Neural cell (in vitro differentiated cells): Measurements from ENCODE around the gene EYA2. TPM values are rescaled to one million over a fixed set of nuclear protein-coding genes. Genes with fewer than 3 reads are reported as not detected.

Source experiments
- H2AFZ ChIP-seq: fragments of 200-600, 300-800 bp; sonication (generic), shearing (Covaris generic); 2 replicates; pipeline ENCODE4 v1.6.0; 2014; ENCODE audit warnings: low read depth, mild to moderate bottlenecking, antibody characterized with exemption, low read length, moderate library complexity
- H3F3A ChIP-seq: fragments of 200-600 bp; shearing (Covaris generic); 2 replicates; pipeline ENCODE4 v1.6.1; 2016; ENCODE audit warnings: mild to moderate bottlenecking, moderate library complexity, mixed read lengths, antibody characterized with exemption, low read length; ENCODE audit not compliant: insufficient read depth, poor library complexity, severe bottlenecking
- H3K27ac ChIP-seq: fragments of 200-600, 300-800 bp; sonication (generic), shearing (Covaris generic); 2 replicates; pipeline ENCODE4 v1.5.1; 2014; ENCODE audit warnings: mild to moderate bottlenecking, low read length, moderate library complexity
- H3K27me3 ChIP-seq: fragments of 300-800, 200-600 bp; sonication (generic), shearing (Covaris generic); 2 replicates; pipeline ENCODE4 v1.6.0; 2014; ENCODE audit warnings: mild to moderate bottlenecking, low read depth, low read length, moderate library complexity; ENCODE audit not compliant: insufficient read depth
- H3K36me3 ChIP-seq: fragments of 300-800, 200-600 bp; sonication (generic), shearing (Covaris generic); 2 replicates; pipeline ENCODE4 v1.5.1; 2014; ENCODE audit warnings: mild to moderate bottlenecking, antibody characterized with exemption, low read length, moderate library complexity; ENCODE audit not compliant: insufficient read depth
- H3K4me2 ChIP-seq: fragments of 300-800, 200-600 bp; sonication (generic), shearing (Covaris generic); 2 replicates; pipeline ENCODE4 v1.6.0; 2014; ENCODE audit warnings: mild to moderate bottlenecking, low read length
- H3K4me3 ChIP-seq: fragments of 300-800, 200-600 bp; sonication (generic), shearing (Covaris generic); 2 replicates; pipeline ENCODE4 v1.5.1; 2014; ENCODE audit warnings: mild to moderate bottlenecking, low read length, moderate library complexity
- H3K79me2 ChIP-seq: fragments of 200-600 bp; shearing (Covaris generic); replicated peaks from 2 replicates; pipeline ENCODE4 v1.6.0; 2014; ENCODE audit warnings: mild to moderate bottlenecking, low read length, moderate library complexity; ENCODE audit not compliant: insufficient read depth
- H3K9ac ChIP-seq: fragments of 300-800, 200-600 bp; sonication (generic), shearing (Covaris generic); 2 replicates; pipeline ENCODE4 v1.6.1; 2016; ENCODE audit warnings: mild to moderate bottlenecking, low read length, mixed read lengths
- H3K9me2 ChIP-seq: fragments of 200-600 bp; shearing (Covaris generic); 2 replicates; pipeline ENCODE4 v1.6.1; 2016; ENCODE audit warnings: mild to moderate bottlenecking, low read length, mixed read lengths; ENCODE audit not compliant: insufficient read depth
- H3K9me3 ChIP-seq: fragments of 200-600, 300-800 bp; sonication (generic), shearing (Covaris generic); 2 replicates; pipeline ENCODE4 v1.6.1; 2016; ENCODE audit warnings: mild to moderate bottlenecking, mixed run types, low read length, moderate library complexity, mixed read lengths
- H4K20me1 ChIP-seq: fragments of 200-600 bp; shearing (Covaris generic); 2 replicates; pipeline ENCODE4 v1.6.1; 2016; ENCODE audit warnings: mild to moderate bottlenecking, mixed run types; ENCODE audit not compliant: insufficient read depth
- CTCF ChIP-seq: fragments of 450-650 bp; IDR thresholded peaks from 2 replicates; pipeline ENCODE4 v1.5.1; 2014; ENCODE audit warnings: antibody characterized with exemption, mild to moderate bottlenecking, moderate library complexity; ENCODE audit not compliant: poor library complexity, severe bottlenecking
- EP300 ChIP-seq: fragments of 450-650 bp; conservative IDR thresholded peaks from 2 replicates; pipeline ENCODE4 v1.6.1; 2014; ENCODE audit warnings: antibody characterized with exemption, mild to moderate bottlenecking, moderate library complexity; ENCODE audit not compliant: poor library complexity, severe bottlenecking
- EZH2 ChIP-seq: fragments of 200-600, 300-800 bp; shearing (Covaris generic), sonication (generic); IDR thresholded peaks from 2 replicates; pipeline ENCODE4 v1.6.1; 2014; ENCODE audit warnings: antibody characterized with exemption, low read length, borderline replicate concordance, mild to moderate bottlenecking; ENCODE audit not compliant: insufficient read depth, poor library complexity, severe bottlenecking
- MXI1 ChIP-seq: fragments of 450-650 bp; conservative IDR thresholded peaks from 2 replicates; pipeline ENCODE4 v1.6.1; 2014; ENCODE audit warnings: antibody characterized with exemption, mild to moderate bottlenecking; ENCODE audit not compliant: poor library complexity, severe bottlenecking
- POLR2AphosphoS5 ChIP-seq: IDR thresholded peaks from 2 replicates; pipeline ENCODE4 v1.6.1; 2012
- RAD21 ChIP-seq: fragments of 450-650 bp; conservative IDR thresholded peaks from 2 replicates; pipeline ENCODE4 v1.6.1; 2014; ENCODE audit warnings: antibody characterized with exemption, mild to moderate bottlenecking, moderate library complexity
- REST ChIP-seq: IDR thresholded peaks from 2 replicates; pipeline ENCODE4 v1.6.1; 2012; ENCODE audit warnings: borderline replicate concordance
- SMC3 ChIP-seq: fragments of 450-650 bp; conservative IDR thresholded peaks from 2 replicates; pipeline ENCODE4 v1.6.1; 2014; ENCODE audit warnings: antibody characterized with exemption, mild to moderate bottlenecking, moderate library complexity; ENCODE audit not compliant: poor library complexity
- TAF1 ChIP-seq: IDR thresholded peaks from 2 replicates; pipeline ENCODE4 v1.6.1; 2012; ENCODE audit warnings: low read depth
- polyA plus RNA-seq: library from polyadenylated mRNA; depleted of rRNA; stranded (reverse); fragments of >200 nt; gene quantifications from 2 replicates; pipeline ENCODE4 v1.2.3, GENCODE V29; 2014

Gene EYA2
- polyA plus RNA-seq, 1 donor from 2014 or later = 0.88 TPM

- Histone ChIP-seq H3K79me2 (no peaks in the 10 kb centered on the region), H4K20me1 (no peaks in the 10 kb centered on the region), H3K27me3 (no peaks in the 10 kb centered on the region), H3K9ac (no peak overlapping the region), H3K4me2 (no peak overlapping the region), H3K4me3 (no peak overlapping the region), H3F3A (no peaks in the 10 kb centered on the region), H3K36me3 (no peaks in the 10 kb centered on the region), H3K9me3 (peaks cover 4% of the 10 kb centered on the region), H3K27ac (no peak overlapping the region), H3K9me2 (no peaks in the 10 kb centered on the region), H2AFZ (no peak overlapping the region)
- TF ChIP-seq EP300 (no peak), REST (no peak), EZH2 (no peak), RAD21 (no peak), CTCF (no peak), POLR2AphosphoS5 (no peak), SMC3 (no peak), TAF1 (no peak), MXI1 (no peak)
Measured at GRCh38 chr20:47035026-47035590, 140.5 kb downstream of the EYA2 start.

- H2AFZ ChIP-seq = no peak overlapping the region
- no peaks in the 10 kb centered on the region for H3K36me3 ChIP-seq
- H3K9ac ChIP-seq = no peak overlapping the region
Measured at GRCh38 chr20:47036091-47036870, 141.6 kb downstream of the EYA2 start.

More at GRCh38 chr20:47036091-47036870, 141.6 kb downstream of the EYA2 start:
- H4K20me1 ChIP-seq = no peaks in the 10 kb centered on the region
- TF ChIP-seq TAF1 (no peak), EZH2 (no peak)
- H3K27ac ChIP-seq = no peak overlapping the region
- H3F3A ChIP-seq = no peaks in the 10 kb centered on the region
- H3K9me3 ChIP-seq = peaks cover 4% of the 10 kb centered on the region
- no peaks in the 10 kb centered on the region for H3K27me3 ChIP-seq
- H3K4me2 ChIP-seq = no peak overlapping the region
- no peak overlapping the region for H3K4me3 ChIP-seq
- no peaks in the 10 kb centered on the region for H3K9me2 ChIP-seq
- H3K79me2 ChIP-seq = no peaks in the 10 kb centered on the region
